GM23338 (cell line): ENCODE measurements around the gene MAD1L1. TPM values are rescaled to one million over a fixed set of nuclear protein-coding genes. Genes with fewer than 3 reads are reported as not detected.

Experiments used
- ATAC-seq: fragments of 200-7000 bp; cut with Tn5 transposase; 3 replicates; pipeline ENCODE4 v1.9.1; 2020
- DNase-seq: peaks from one replicate; pipeline ENCODE4 v3.0.0-alpha.2; 2015; ENCODE audit warnings: low spot score
- H2AFZ ChIP-seq: fragments of 200-600 bp; sonication (generic); 2 replicates; pipeline ENCODE4 v1.8.0; 2016; ENCODE audit warnings: antibody characterized with exemption, mild to moderate bottlenecking, moderate library complexity
- H3F3A ChIP-seq: fragments of 200-600 bp; sonication (generic); replicated peaks from 2 replicates; pipeline ENCODE4 v1.8.0; 2017; ENCODE audit warnings: antibody characterized with exemption, mixed run types, low read depth
- H3K27ac ChIP-seq: fragments of 200-600 bp; sonication (generic); 2 replicates; pipeline ENCODE4 v1.6.1; 2016; ENCODE audit warnings: low read depth
- H3K27me3 ChIP-seq: fragments of 200-600 bp; sonication (generic); 2 replicates; pipeline ENCODE4 v1.8.0; 2016; ENCODE audit warnings: mild to moderate bottlenecking, mixed run types, moderate library complexity; ENCODE audit not compliant: insufficient read depth
- H3K36me3 ChIP-seq: fragments of 200-600 bp; sonication (generic); 2 replicates; pipeline ENCODE4 v1.8.0; 2016; ENCODE audit warnings: mild to moderate bottlenecking; ENCODE audit not compliant: insufficient read depth
- H3K4me1 ChIP-seq: fragments of 200-600 bp; sonication (generic); 2 replicates; pipeline ENCODE4 v1.8.0; 2016; ENCODE audit warnings: mild to moderate bottlenecking, moderate library complexity; ENCODE audit not compliant: insufficient read depth
- H3K4me2 ChIP-seq: fragments of 200-600 bp; sonication (generic); 2 replicates; pipeline ENCODE4 v1.7.1; 2017; ENCODE audit warnings: mixed run types
- H3K4me3 ChIP-seq: fragments of 200-600 bp; sonication (generic); 2 replicates; pipeline ENCODE4 v1.6.1; 2016; ENCODE audit warnings: mixed run types
- H3K79me2 ChIP-seq: fragments of 200-600 bp; sonication (generic); replicated peaks from 2 replicates; pipeline ENCODE4 v1.8.0; 2017; ENCODE audit warnings: mild to moderate bottlenecking; ENCODE audit not compliant: insufficient read depth
- H3K9me2 ChIP-seq: fragments of 200-600 bp; sonication (generic); 2 replicates; pipeline ENCODE4 v1.8.0; 2017; ENCODE audit not compliant: insufficient read depth
- H4K20me1 ChIP-seq: fragments of 200-600 bp; sonication (generic); replicated peaks from 2 replicates; pipeline ENCODE4 v1.8.0; 2017; ENCODE audit warnings: mild to moderate bottlenecking; ENCODE audit not compliant: insufficient read depth
- H3K27ac Mint-ChIP-seq: 2 replicates; pipeline ENCODE4 v1.8.0; 2020; ENCODE audit warnings: inconsistent platforms, mild to moderate bottlenecking, moderate library complexity, mixed read lengths
- H3K27me3 Mint-ChIP-seq: 3 replicates; pipeline ENCODE4 v1.8.0; 2022; ENCODE audit warnings: low read depth, mild to moderate bottlenecking, moderate library complexity, mixed read lengths, inconsistent platforms; ENCODE audit not compliant: insufficient read depth, poor library complexity
- H3K36me3 Mint-ChIP-seq: 3 replicates; pipeline ENCODE4 v1.8.0; 2021; ENCODE audit warnings: low read depth, mild to moderate bottlenecking, inconsistent platforms, moderate library complexity, mixed read lengths
- H3K4me1 Mint-ChIP-seq: 3 replicates; pipeline ENCODE4 v1.8.0; 2020; ENCODE audit warnings: mild to moderate bottlenecking, inconsistent platforms, mixed read lengths
- H3K4me3 Mint-ChIP-seq: 3 replicates; pipeline ENCODE4 v1.8.0; 2021; ENCODE audit warnings: moderate library complexity, mild to moderate bottlenecking, inconsistent platforms, mixed read lengths
- H3K9me3 Mint-ChIP-seq: 3 replicates; pipeline ENCODE4 v1.8.0; 2020; ENCODE audit warnings: moderate library complexity, mild to moderate bottlenecking, inconsistent platforms, mixed read lengths
- CREB1 ChIP-seq: fragments of 250-450 bp; sonication (Bioruptor Pico); IDR thresholded peaks from 2 replicates; pipeline ENCODE4 v1.5.0; 2020; ENCODE audit warnings: low read depth, mild to moderate bottlenecking, moderate library complexity
- ETS1 ChIP-seq: IDR thresholded peaks from 2 replicates; pipeline ENCODE4 v1.6.1; 2016; ENCODE audit warnings: antibody characterized with exemption
- EZH2 ChIP-seq: fragments of 200-600 bp; sonication (generic); IDR thresholded peaks from one replicate; pipeline ENCODE4 v1.8.0; 2017; ENCODE audit warnings: antibody characterized with exemption, mild to moderate bottlenecking, low read depth; ENCODE audit not compliant: unreplicated experiment
- JUNB ChIP-seq: IDR thresholded peaks from one replicate; pipeline ENCODE4 v1.6.1; 2016; ENCODE audit warnings: antibody characterized with exemption; ENCODE audit not compliant: unreplicated experiment
- NANOG ChIP-seq: IDR thresholded peaks from 2 replicates; pipeline ENCODE4 v1.6.1; 2016; ENCODE audit warnings: antibody characterized with exemption, borderline replicate concordance
- POLR2AphosphoS5 ChIP-seq: IDR thresholded peaks from 2 replicates; pipeline ENCODE4 v1.6.1; 2016; ENCODE audit warnings: antibody characterized with exemption, low read depth
- REST ChIP-seq: IDR thresholded peaks from one replicate; pipeline ENCODE4 v1.6.1; 2018; ENCODE audit warnings: antibody characterized with exemption; ENCODE audit not compliant: unreplicated experiment
- STAT1 ChIP-seq: IDR thresholded peaks from one replicate; pipeline ENCODE4 v1.6.1; 2016; ENCODE audit warnings: antibody characterized with exemption; ENCODE audit not compliant: unreplicated experiment
- ZNF331 ChIP-seq: fragments of 250-450 bp; sonication (Bioruptor Pico); IDR thresholded peaks from 2 replicates; pipeline ENCODE4 v1.5.0; 2020; ENCODE audit warnings: low read depth, mild to moderate bottlenecking, moderate library complexity
- polyA plus RNA-seq: library from polyadenylated mRNA; unstranded; fragments of >200 nt; fragmentation: Nextera tagmentation; extraction: Ambion mirVana; gene quantifications from 2 replicates; pipeline ENCODE4 v1.2.1, GENCODE V29; 2016
- total RNA-seq: library from RNA; depleted of rRNA; stranded (reverse); fragments of >200 nt; shearing (Covaris generic); gene quantifications from 2 replicates; pipeline ENCODE4 v1.2.3, GENCODE V29; 2014
- TF ChIP-seq, protein P1 (sequence below), 2 experiments: fragments of 200-600 bp in 1 of 2; sonication (generic) in 1 of 2; conservative IDR thresholded peaks; 2 replicates each; pipeline versions ENCODE4 v1.5.1 to v1.6.1; 2016 to 2017; ENCODE audit warnings: antibody characterized with exemption in 2 of 2, low read depth in 2 of 2, mild to moderate bottlenecking in 2 of 2, moderate library complexity in 1 of 2

MAD1L1 gene
- total and polyA plus RNA-seq, 2 experiments from 2014 or later = 40.3 to 59.3 TPM

DNA sequence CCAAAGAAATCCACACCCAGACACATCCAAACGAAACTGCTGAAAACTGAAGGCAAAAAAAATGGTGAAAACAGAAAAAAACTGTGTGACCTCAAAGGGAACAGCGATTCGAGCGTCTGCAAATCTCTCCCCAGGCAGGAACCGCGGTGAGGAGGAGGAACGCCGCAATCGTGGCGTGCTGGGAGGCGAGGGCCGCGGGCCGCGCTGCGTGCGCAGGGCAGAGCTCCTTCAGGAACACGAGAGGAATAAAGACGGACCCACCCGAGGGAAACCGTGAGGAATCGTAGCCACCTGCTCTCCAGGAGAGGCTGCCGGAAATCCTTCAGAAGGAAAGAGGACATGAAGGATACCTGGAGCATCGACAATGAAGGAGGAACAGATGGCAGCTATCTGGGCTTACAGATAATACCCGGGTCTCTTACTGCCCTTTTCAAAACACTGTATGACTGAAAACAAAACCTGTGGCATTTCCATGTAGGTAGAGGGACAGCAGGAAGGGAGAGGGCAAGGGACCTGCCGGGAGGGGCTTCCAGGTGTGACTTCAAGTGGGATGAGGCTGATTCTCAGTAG is 266.0 kb downstream of the MAD1L1 start:
- no peaks in the 10 kb centered on the region for H3K9me2 ChIP-seq
- H3K4me3 ChIP-seq = no peak overlapping the region
- no peaks in the 10 kb centered on the region for H3K27me3 ChIP-seq
- Mint-ChIP-seq H3K4me3 (no peak overlapping the region), H3K4me1 (peaks cover 5% of the 10 kb centered on the region; the same call in 2 of the 3 replicates), H3K27ac (peak overlapping the region; percentile 58; the same call in 1 of the 2 replicates), H3K27me3 (peaks cover 4% of the 10 kb centered on the region), H3K36me3 (peaks cover 21% of the 10 kb centered on the region), H3K9me3 (no peaks in the 10 kb centered on the region; the same call in 2 of the 3 replicates)
- H3F3A ChIP-seq = no peaks in the 10 kb centered on the region
- no peak for TF ChIP-seq ZNF331 (CRISPR knock-in tag)
- no peak for TF ChIP-seq CREB1 (CRISPR knock-in tag)
- TF ChIP-seq STAT1 = no peak
- H3K4me1 ChIP-seq = no peaks in the 10 kb centered on the region
- peak overlapping the region; percentile 39; the same call in 1 of the 2 replicates for H3K27ac ChIP-seq
- H3K79me2 ChIP-seq = no peaks in the 10 kb centered on the region
- H3K4me2 ChIP-seq = no peak overlapping the region
- DNase-seq (no peak), ATAC-seq (no peak)
- no peak overlapping the region for H2AFZ ChIP-seq
- H3K36me3 ChIP-seq = no peaks in the 10 kb centered on the region
- H4K20me1 ChIP-seq = no peaks in the 10 kb centered on the region

DNA sequence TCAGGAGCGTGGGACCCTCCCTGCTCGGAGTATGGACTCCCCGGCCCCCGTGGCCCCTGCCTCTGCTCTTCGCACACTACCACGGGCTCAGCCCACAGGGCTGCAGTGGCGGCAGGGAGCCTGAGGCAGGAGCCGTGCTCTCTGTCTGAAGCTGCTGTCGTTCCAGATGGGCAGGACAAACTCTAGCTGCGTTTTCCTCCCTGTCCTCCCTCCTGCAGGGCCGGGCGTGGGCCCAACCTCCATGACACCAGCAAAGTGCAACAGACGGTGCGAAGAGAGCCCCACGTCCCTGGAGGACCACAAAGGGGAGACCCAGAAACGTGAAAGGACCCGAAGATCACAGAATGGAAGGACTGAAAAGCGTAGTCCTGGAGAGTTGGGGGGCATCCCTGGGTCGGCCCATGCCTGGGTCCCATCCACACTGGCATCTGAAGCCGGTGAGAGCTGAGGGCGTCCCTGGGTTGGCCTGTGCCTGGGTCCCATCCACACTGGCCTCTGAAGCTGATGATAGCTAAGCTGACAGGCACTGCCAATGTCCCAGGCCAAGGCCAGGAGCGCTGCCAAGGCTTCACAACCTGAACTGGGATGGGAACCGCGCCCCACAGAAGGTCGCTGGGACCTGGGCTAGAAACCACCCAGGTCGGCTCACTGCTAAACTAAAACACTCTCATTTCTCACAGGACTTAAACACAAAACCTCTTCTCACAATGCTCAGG is 267.0 kb downstream of the MAD1L1 start:
- Histone ChIP-seq H3K4me2 (no peak overlapping the region), H3K4me1 (no peaks in the 10 kb centered on the region), H3K9me2 (no peaks in the 10 kb centered on the region), H3K79me2 (no peaks in the 10 kb centered on the region; the same call in 1 of the 2 replicates), H3F3A (no peaks in the 10 kb centered on the region), H4K20me1 (no peaks in the 10 kb centered on the region), H3K36me3 (no peaks in the 10 kb centered on the region), H2AFZ (no peak overlapping the region), H3K27ac (no peak overlapping the region), H3K27me3 (no peaks in the 10 kb centered on the region), H3K4me3 (no peak overlapping the region)
- peaks cover 5% of the 10 kb centered on the region; the same call in 2 of the 3 replicates for H3K4me1 Mint-ChIP-seq
- DNase-seq (no peak), ATAC-seq (no peak)
- no peaks in the 10 kb centered on the region; the same call in 2 of the 3 replicates for H3K9me3 Mint-ChIP-seq
- peak overlapping the region; percentile 83 for H3K27ac Mint-ChIP-seq
- peaks cover 23% of the 10 kb centered on the region for H3K36me3 Mint-ChIP-seq
- no peak overlapping the region for H3K4me3 Mint-ChIP-seq
- H3K27me3 Mint-ChIP-seq = peaks cover 4% of the 10 kb centered on the region
- no peak for TF ChIP-seq POLR2AphosphoS5
- TF ChIP-seq REST = no peak
- no peak for TF ChIP-seq STAT1
- no peak for TF ChIP-seq CREB1 (CRISPR knock-in tag)
- no peak for TF ChIP-seq NANOG
- TF ChIP-seq ETS1 = no peak
- TF ChIP-seq JUNB = no peak
- no peak for TF ChIP-seq EZH2
- TF ChIP-seq, protein P1, sequence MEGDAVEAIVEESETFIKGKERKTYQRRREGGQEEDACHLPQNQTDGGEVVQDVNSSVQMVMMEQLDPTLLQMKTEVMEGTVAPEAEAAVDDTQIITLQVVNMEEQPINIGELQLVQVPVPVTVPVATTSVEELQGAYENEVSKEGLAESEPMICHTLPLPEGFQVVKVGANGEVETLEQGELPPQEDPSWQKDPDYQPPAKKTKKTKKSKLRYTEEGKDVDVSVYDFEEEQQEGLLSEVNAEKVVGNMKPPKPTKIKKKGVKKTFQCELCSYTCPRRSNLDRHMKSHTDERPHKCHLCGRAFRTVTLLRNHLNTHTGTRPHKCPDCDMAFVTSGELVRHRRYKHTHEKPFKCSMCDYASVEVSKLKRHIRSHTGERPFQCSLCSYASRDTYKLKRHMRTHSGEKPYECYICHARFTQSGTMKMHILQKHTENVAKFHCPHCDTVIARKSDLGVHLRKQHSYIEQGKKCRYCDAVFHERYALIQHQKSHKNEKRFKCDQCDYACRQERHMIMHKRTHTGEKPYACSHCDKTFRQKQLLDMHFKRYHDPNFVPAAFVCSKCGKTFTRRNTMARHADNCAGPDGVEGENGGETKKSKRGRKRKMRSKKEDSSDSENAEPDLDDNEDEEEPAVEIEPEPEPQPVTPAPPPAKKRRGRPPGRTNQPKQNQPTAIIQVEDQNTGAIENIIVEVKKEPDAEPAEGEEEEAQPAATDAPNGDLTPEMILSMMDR (conservative IDR thresholded peaks at IDR 0.05; ENCODE audit: low read depth in 2 of 2) = no peak
